ENCODE results near the gene TOPBP1. TPM values are rescaled to one million over a fixed set of nuclear protein-coding genes. Genes with fewer than 3 reads are reported as not detected.

Gene TOPBP1
- total RNA-seq, 1 donor from 2014 or later = 22.3 TPM

DNA sequence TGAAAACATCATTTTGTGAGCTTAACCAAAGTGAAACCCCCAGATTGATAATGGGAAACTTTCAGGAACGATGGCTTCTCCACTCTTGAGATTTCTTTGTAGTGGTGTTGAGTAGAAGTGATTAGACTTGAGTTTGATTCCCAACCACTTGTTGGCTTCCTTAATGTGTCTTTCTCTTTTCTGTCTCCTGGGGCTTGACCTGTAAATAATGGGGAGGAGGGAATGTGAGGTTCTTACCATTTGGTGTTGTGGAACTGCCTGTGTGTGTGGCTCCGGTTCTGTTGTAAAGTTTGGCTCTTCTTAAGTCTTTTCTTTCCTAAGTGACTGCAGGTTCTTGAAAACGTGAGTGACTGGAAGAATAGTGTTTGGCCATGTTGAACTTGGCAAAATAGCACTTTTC is 85.6 kb downstream of the TOPBP1 start:
- no peaks in the 10 kb centered on the region for H3K9me3 Mint-ChIP-seq (ENCODE audit: unreplicated experiment)

DNA sequence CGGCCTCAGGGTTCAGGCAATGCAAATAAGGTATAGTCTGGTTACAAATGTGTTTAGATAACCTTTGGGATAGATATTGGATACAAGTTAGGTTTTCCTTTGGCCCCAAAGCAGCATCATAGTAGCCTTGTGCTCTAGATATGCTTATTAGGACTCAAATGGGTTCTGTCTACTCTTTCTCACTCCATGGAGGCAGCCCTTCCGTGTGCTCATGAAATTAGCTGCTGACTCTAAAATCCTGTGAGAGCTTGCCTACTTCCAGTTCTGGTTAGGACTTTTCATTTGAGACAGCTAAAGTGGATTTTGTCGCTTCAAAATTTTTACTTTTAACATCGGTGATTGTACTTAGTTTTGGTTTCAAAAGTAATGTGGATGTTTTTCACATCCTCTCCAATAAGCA is 86.7 kb downstream of the TOPBP1 start:
- no peaks in the 10 kb centered on the region for H3K9me3 Mint-ChIP-seq (ENCODE audit: unreplicated experiment)
- H3K27me3 Mint-ChIP-seq (ENCODE audit: unreplicated experiment) = no peaks in the 10 kb centered on the region
- no peak for DNase-seq (ENCODE audit: extremely low spot score, unreplicated experiment)
- H3K36me3 Mint-ChIP-seq (ENCODE audit: unreplicated experiment) = peaks cover 26% of the 10 kb centered on the region
- peak overlapping the region; percentile 94 for H3K27ac Mint-ChIP-seq (ENCODE audit: unreplicated experiment)
- H3K4me1 Mint-ChIP-seq (ENCODE audit: unreplicated experiment) = peaks cover 69% of the 10 kb centered on the region
- TF ChIP-seq CTCF (IDR thresholded peaks at IDR 0.05) = no peak
- peak overlapping the region; percentile 94 for H3K4me3 Mint-ChIP-seq (ENCODE audit: unreplicated experiment)

More for the DNA sequence above, 85.6 kb downstream of the TOPBP1 start:
- H3K27me3 Mint-ChIP-seq (ENCODE audit: unreplicated experiment) = no peaks in the 10 kb centered on the region
- peaks cover 30% of the 10 kb centered on the region for H3K36me3 Mint-ChIP-seq (ENCODE audit: unreplicated experiment)
- peaks cover 58% of the 10 kb centered on the region for H3K4me1 Mint-ChIP-seq (ENCODE audit: unreplicated experiment)
- H3K27ac Mint-ChIP-seq (ENCODE audit: unreplicated experiment) = peak overlapping the region; percentile 36
- TF ChIP-seq CTCF (IDR thresholded peaks at IDR 0.05) = no peak
- peak overlapping the region; percentile 94 for H3K4me3 Mint-ChIP-seq (ENCODE audit: unreplicated experiment)
- DNase-seq (ENCODE audit: extremely low spot score, unreplicated experiment) = no peak

DNA sequence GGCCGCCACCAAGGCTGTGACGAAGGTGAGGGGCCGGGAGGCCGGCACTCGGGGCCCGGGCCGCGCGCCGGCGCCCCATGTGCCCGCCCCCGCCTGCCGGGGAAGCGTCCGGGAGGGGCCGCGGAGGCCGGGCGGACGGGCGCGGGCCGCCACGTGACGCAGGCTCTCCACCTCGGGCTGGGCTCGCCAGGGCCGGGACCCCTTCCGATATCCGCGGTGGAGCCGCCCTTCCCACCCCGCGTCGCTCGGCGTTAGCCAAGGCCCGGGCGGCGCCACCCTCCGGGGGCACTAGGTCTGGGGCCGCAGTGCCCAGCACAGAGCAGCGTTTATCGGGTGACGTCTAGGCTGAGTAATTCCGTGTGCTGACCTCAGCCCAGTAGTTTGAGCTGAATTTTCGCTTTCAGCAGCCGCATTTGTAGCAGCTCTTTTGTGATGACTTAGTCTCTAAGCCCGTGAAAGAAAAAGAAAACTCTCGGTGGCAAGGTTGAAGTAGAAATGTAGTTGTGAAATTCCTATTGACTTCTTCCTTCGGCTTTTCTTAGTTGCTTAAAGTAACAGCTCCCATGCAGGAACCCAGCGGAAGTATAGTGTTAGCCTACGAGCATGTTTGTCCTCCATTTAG is 87.4 kb downstream of the TOPBP1 start:
- TF ChIP-seq CTCF (IDR thresholded peaks at IDR 0.05) = peak; percentile 31
- peaks cover 76% of the 10 kb centered on the region for H3K4me1 Mint-ChIP-seq (ENCODE audit: unreplicated experiment)
- DNase-seq (ENCODE audit: extremely low spot score, unreplicated experiment) = peak; percentile 88
- no peaks in the 10 kb centered on the region for H3K27me3 Mint-ChIP-seq (ENCODE audit: unreplicated experiment)
- H3K36me3 Mint-ChIP-seq (ENCODE audit: unreplicated experiment) = peaks cover 25% of the 10 kb centered on the region
- no peaks in the 10 kb centered on the region for H3K9me3 Mint-ChIP-seq (ENCODE audit: unreplicated experiment)
- H3K27ac Mint-ChIP-seq (ENCODE audit: unreplicated experiment) = peak overlapping the region; percentile 94
- H3K4me3 Mint-ChIP-seq (ENCODE audit: unreplicated experiment) = peak overlapping the region; percentile 94

DNA sequence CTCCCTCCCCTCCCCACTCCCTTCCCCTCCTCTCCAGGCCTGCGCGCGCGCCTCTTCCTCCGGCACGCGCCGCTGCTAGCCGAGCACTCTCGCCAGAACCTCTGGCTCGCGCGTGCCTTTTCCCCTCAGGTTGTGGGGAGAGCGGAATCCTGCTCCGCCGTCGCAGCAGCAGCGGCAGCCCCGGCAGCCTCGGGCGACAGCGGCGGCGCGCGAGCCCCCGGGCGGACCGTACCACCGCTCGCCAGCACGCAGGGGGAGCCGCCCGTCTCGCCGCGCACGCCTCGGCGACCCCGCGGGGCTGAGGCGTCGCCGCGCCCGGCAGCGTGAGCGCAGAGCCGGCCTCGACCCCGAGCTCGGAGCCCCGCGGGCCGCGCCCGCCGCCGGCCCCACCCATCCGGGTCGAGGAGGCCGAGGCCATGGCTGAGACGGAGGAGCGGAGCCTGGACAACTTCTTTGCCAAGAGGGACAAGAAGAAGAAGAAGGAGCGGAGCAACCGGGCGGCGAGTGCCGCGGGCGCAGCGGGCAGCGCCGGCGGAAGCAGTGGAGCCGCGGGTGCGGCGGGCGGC is 88.0 kb downstream of the TOPBP1 start, which contains the start of gene CDV3:
Gene CDV3 (plus strand): TSS at position 58 of the 566 bp plus-strand sequence. CDS start 359 bp downstream, at position 417.
- H3K27ac Mint-ChIP-seq (ENCODE audit: unreplicated experiment) = peak within 1 kb of the TSS; percentile 97
- peaks cover 24% of the 10 kb centered on the region for H3K36me3 Mint-ChIP-seq (ENCODE audit: unreplicated experiment)
- DNase-seq (ENCODE audit: extremely low spot score, unreplicated experiment) = no peak
- H3K9me3 Mint-ChIP-seq (ENCODE audit: unreplicated experiment) = no peaks in the 10 kb centered on the region
- peak within 1 kb of the TSS; percentile 94 for H3K4me3 Mint-ChIP-seq (ENCODE audit: unreplicated experiment)
- H3K27me3 Mint-ChIP-seq (ENCODE audit: unreplicated experiment) = no peaks in the 10 kb centered on the region
- no peak for TF ChIP-seq CTCF (IDR thresholded peaks at IDR 0.05)
- peaks cover 76% of the 10 kb centered on the region for H3K4me1 Mint-ChIP-seq (ENCODE audit: unreplicated experiment)

DNA sequence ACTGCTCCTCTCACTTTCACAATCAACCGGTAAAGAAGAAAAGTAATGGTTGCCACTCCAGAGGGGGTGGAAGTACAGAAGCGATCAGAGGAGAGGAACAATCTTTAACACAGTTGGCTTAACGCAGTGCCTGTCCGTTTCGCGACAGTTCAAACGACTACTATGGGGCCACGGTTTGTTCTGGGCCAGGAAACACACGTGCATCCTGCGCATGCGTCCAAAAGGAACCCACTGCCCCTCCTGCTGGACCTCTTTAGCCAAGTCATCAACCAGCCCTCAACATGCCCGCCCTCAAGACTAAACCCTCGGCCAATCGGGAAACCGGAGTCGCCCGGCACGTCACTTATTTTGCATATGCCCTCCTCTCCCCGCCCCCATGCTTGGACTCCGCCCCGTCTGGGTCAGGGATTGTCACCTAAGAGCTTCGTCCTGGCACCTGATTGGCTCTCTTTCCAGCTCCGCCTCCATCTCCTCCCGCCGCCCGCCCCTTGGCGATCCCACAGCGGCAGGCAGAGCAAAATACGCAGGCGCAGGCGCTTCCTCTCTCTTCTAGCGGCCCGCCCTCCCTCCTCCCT is 88.6 kb downstream of the TOPBP1 start:
- Mint-ChIP-seq H3K36me3 (ENCODE audit: unreplicated experiment) (peaks cover 23% of the 10 kb centered on the region), H3K27ac (ENCODE audit: unreplicated experiment) (peak overlapping the region; percentile 97), H3K4me1 (ENCODE audit: unreplicated experiment) (peaks cover 76% of the 10 kb centered on the region), H3K9me3 (ENCODE audit: unreplicated experiment) (no peaks in the 10 kb centered on the region), H3K4me3 (ENCODE audit: unreplicated experiment) (peak overlapping the region; percentile 68), H3K27me3 (ENCODE audit: unreplicated experiment) (no peaks in the 10 kb centered on the region)
- TF ChIP-seq CTCF (IDR thresholded peaks at IDR 0.05) = peak; percentile 30
- DNase-seq (ENCODE audit: extremely low spot score, unreplicated experiment) = peak; percentile 100
